HepG2 (cell line): Measurements from ENCODE around the gene ATRIP. TPM values are rescaled to one million over a fixed set of nuclear protein-coding genes. Genes with fewer than 3 reads are reported as not detected.
A peak's percentile ranks its signal among the peaks of the same experiment; 100 is the strongest.

Source experiments
- ATF4 ChIP-seq, 2 experiments: fragments of 450-650 bp in 1 of 2; sonication (generic) in 1 of 2; formaldehyde crosslinking; IDR thresholded peaks; 2 replicates each; pipeline versions ENCODE4 v1.5.0 to v1.8.0; 2020 to 2022; ENCODE audit warnings: mild to moderate bottlenecking in 1 of 2, missing genetic modification reagents in 1 of 2
- ATF5 ChIP-seq: sonication (generic); formaldehyde crosslinking; IDR thresholded peaks from 2 replicates; pipeline ENCODE4 v1.4.0; 2020; ENCODE audit warnings: mild to moderate bottlenecking, low read depth, missing genetic modification reagents
- BRCA1 ChIP-seq: sonication (generic); formaldehyde crosslinking; IDR thresholded peaks from 2 replicates; pipeline ENCODE4 v1.4.0; 2020; ENCODE audit warnings: missing genetic modification reagents
- CREBL2 ChIP-seq: sonication (generic); formaldehyde crosslinking; IDR thresholded peaks from 2 replicates; pipeline ENCODE4 v1.8.1; 2023; ENCODE audit warnings: missing genetic modification reagents, mild to moderate bottlenecking, borderline replicate concordance
- CREM ChIP-seq, 2 experiments: sonication (generic) in 1 of 2; formaldehyde crosslinking in 1 of 2; IDR thresholded peaks; 2 replicates each; pipeline versions ENCODE4 v1.4.0 to v1.6.1; 2016 to 2020; ENCODE audit warnings: antibody characterized with exemption in 1 of 2, mild to moderate bottlenecking in 1 of 2, missing genetic modification reagents in 1 of 2
- FLYWCH1 ChIP-seq: sonication (generic); formaldehyde crosslinking; IDR thresholded peaks from 2 replicates; pipeline ENCODE4 v1.8.1; 2023; ENCODE audit warnings: mild to moderate bottlenecking, missing genetic modification reagents
- GMEB2 ChIP-seq: IDR thresholded peaks from 2 replicates; pipeline ENCODE4 v1.6.1; 2016; ENCODE audit warnings: missing biosample characterization, missing genetic modification reagents, low read depth
- GTF2F1 ChIP-seq: fragments of 150-350 bp; IDR thresholded peaks from 2 replicates; pipeline ENCODE4 v1.6.1; 2014; ENCODE audit warnings: low read length
- MBNL3 ChIP-seq: fragments of 250-450 bp; sonication (Bioruptor Pico); conservative IDR thresholded peaks from 2 replicates; pipeline ENCODE4 v1.8.0; 2022; ENCODE audit warnings: mild to moderate bottlenecking, inconsistent platforms
- NCOR1 ChIP-seq: fragments of 200-600 bp; sonication (generic); IDR thresholded peaks from 2 replicates; pipeline ENCODE4 v1.7.0; 2017; ENCODE audit warnings: antibody characterized with exemption, low read length, borderline replicate concordance
- NFKBIZ ChIP-seq: IDR thresholded peaks from 2 replicates; pipeline ENCODE4 v1.6.1; 2018; ENCODE audit warnings: missing genetic modification reagents, missing compliant biosample characterization
- PLRG1 ChIP-seq: fragments of 450-650 bp; conservative IDR thresholded peaks from 2 replicates; pipeline ENCODE4 v1.6.1; 2016
- TCF7L2 ChIP-seq: IDR thresholded peaks from 2 replicates; pipeline ENCODE4 v1.6.1; 2011; ENCODE audit warnings: mild to moderate bottlenecking, low read depth, low read length, moderate library complexity
- ZBTB1 ChIP-seq: sonication (generic); formaldehyde crosslinking; IDR thresholded peaks from 2 replicates; pipeline ENCODE4 v1.4.0; 2020; ENCODE audit warnings: missing genetic modification reagents, borderline replicate concordance
- ZBTB46 ChIP-seq: sonication (generic); formaldehyde crosslinking; IDR thresholded peaks from 2 replicates; pipeline ENCODE4 v1.4.0; 2020; ENCODE audit warnings: mild to moderate bottlenecking, missing genetic modification reagents, borderline replicate concordance
- ZMYM2 ChIP-seq: sonication (generic); formaldehyde crosslinking; IDR thresholded peaks from 2 replicates; pipeline ENCODE4 v1.8.0; 2022; ENCODE audit warnings: mild to moderate bottlenecking, missing genetic modification reagents
- ZNF225 ChIP-seq: sonication (generic); formaldehyde crosslinking; IDR thresholded peaks from 2 replicates; pipeline ENCODE4 v1.4.0; 2020; ENCODE audit warnings: mild to moderate bottlenecking, missing genetic modification reagents
- ZNF567 ChIP-seq: sonication (generic); formaldehyde crosslinking; IDR thresholded peaks from 2 replicates; pipeline ENCODE4 v1.8.1; 2023; ENCODE audit warnings: mild to moderate bottlenecking, missing genetic modification reagents, borderline replicate concordance
- ZNF576 ChIP-seq: sonication (generic); formaldehyde crosslinking; IDR thresholded peaks from 2 replicates; pipeline ENCODE4 v1.4.0; 2020; ENCODE audit warnings: mild to moderate bottlenecking, missing genetic modification reagents
- ZNF737 ChIP-seq: sonication (generic); formaldehyde crosslinking; IDR thresholded peaks from 2 replicates; pipeline ENCODE4 v1.5.0; 2020; ENCODE audit warnings: missing genetic modification reagents, mild to moderate bottlenecking, borderline replicate concordance
- ZNF878 ChIP-seq: sonication (generic); formaldehyde crosslinking; IDR thresholded peaks from 2 replicates; pipeline ENCODE4 v1.8.1; 2023; ENCODE audit warnings: mild to moderate bottlenecking, missing genetic modification reagents, moderate library complexity
- ZSCAN12 ChIP-seq: sonication (generic); formaldehyde crosslinking; IDR thresholded peaks from 2 replicates; pipeline ENCODE4 v1.9.0; 2021; ENCODE audit warnings: mild to moderate bottlenecking, missing genetic modification reagents
- ZSCAN21 ChIP-seq: sonication (generic); formaldehyde crosslinking; IDR thresholded peaks from 2 replicates; pipeline ENCODE4 v1.8.0; 2022; ENCODE audit warnings: mild to moderate bottlenecking, missing genetic modification reagents, moderate library complexity, borderline replicate concordance
- ZSCAN31 ChIP-seq: sonication (generic); formaldehyde crosslinking; IDR thresholded peaks from 2 replicates; pipeline ENCODE4 v1.5.0; 2020; ENCODE audit warnings: low read depth, mild to moderate bottlenecking, missing genetic modification reagents
- polyA plus RNA-seq, 8 experiments: library from polyadenylated mRNA; depleted of rRNA in 3 of 8; stranded (reverse) in 7 of 8; unstranded in 1 of 8; fragments of >200 nt; fragmentation: Illumina TruSeq in 4 of 8; extraction: Trizol in 4 of 8; gene quantifications; 2 replicates each; pipeline versions ENCODE4 v1.2.1 to v1.2.3, GENCODE V29; 2011 to 2016; ENCODE audit warnings: low read depth in 4 of 8, missing spikeins in 1 of 8, mixed read lengths in 1 of 8; ENCODE audit not compliant: insufficient read depth in 1 of 8
- total RNA-seq, 5 experiments: library from RNA; depleted of rRNA; stranded (reverse); fragments of >200 nt; fragmentation: Illumina TruSeq; extraction: Trizol; gene quantifications; 2 replicates each; pipeline ENCODE4 v1.2.3, GENCODE V29; 2016; ENCODE audit warnings: low read depth in 1 of 5

The ATRIP gene
- total and polyA plus RNA-seq, 2 of the 13 experiments (the other 11 are each of a cell fraction or from before 2014, with no cell fraction given), result 5.1 to 12.5 TPM

GRCh38 chr3:48435774-48436476, 10.6 kb upstream of the ATRIP start (continued):
- TF ChIP-seq ZBTB46 (no peak), ZSCAN12 (CRISPR knock-in tag) (no peak), ZNF737 (no peak), ZNF225 (no peak), FLYWCH1 (no peak), ZNF567 (CRISPR knock-in tag) (peak; percentile 57; the same call in 1 of the 2 replicates), ZMYM2 (CRISPR knock-in tag) (no peak), ZSCAN21 (CRISPR knock-in tag) (0 out of 2 replicates have a peak, but pooled peaks have one; percentile 30), ATF5 (CRISPR knock-in tag) (no peak), ZNF576 (CRISPR knock-in tag) (no peak), NFKBIZ (CRISPR knock-in tag) (no peak), PLRG1 (no peak), ATF4 (CRISPR knock-in tag; IDR thresholded peaks at IDR 0.05) (0 out of 4 replicates have a peak, but pooled peaks of 1 of the 2 experiments have one; percentile 51), CREM (IDR thresholded peaks at IDR 0.05) (no peak), CREM (CRISPR knock-in tag; IDR thresholded peaks at IDR 0.05) (no peak), ZNF878 (CRISPR knock-in tag) (no peak), ZSCAN31 (no peak), CREBL2 (CRISPR knock-in tag) (no peak), NCOR1 (no peak), ZBTB1 (CRISPR knock-in tag) (no peak), BRCA1 (CRISPR knock-in tag) (no peak), GMEB2 (CRISPR knock-in tag) (no peak), TCF7L2 (no peak), GTF2F1 (no peak), MBNL3 (no peak)
